ENCODE results near the gene TESMIN. TPM values are rescaled to one million over a fixed set of nuclear protein-coding genes. Genes with fewer than 3 reads are reported as not detected.

The TESMIN gene
- total and polyA plus RNA-seq, 2 of the 4 experiments (the other 2 are of a cell fraction) = 0.90 to 2.2 TPM

DNA sequence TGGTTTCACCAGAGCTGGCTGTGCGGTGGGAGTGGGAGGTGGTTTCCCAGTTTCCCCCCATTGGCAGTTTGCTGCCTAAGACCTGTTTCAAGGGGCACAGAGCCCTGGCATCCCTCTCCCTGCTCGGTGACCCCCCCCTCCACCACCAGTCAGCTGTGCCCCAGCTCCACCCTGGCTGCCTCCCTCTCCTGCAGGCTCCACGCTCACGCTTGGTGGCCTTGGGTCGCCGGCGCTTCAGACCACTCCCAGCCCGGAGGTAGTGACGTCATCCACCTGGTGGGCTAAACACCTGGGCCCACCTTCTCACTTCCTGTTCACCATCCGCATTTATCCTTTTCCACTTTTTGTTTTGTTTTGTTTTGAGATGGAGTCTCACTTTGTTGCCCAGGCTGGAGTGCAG lies 59.2 kb downstream of the TESMIN start:
- Histone ChIP-seq H3K9me3 (ENCODE audit: control insufficient read depth, insufficient read depth, low read length) (peaks cover 5% of the 10 kb centered on the region), H2AK5ac (ENCODE audit: low read depth, low read length) (no peak overlapping the region), H3K56ac (ENCODE audit: extremely low read depth, insufficient read depth, low read length) (no peak overlapping the region), H3K9ac (ENCODE audit: low read depth, low read length) (no peak overlapping the region), H3K9me1 (ENCODE audit: insufficient read depth, low read length) (no peaks in the 10 kb centered on the region), H3K23ac (ENCODE audit: low read depth, low read length) (no peak overlapping the region), H2AFZ (replicated peaks; ENCODE audit: low read length, poor library complexity) (no peak overlapping the region), H3K18ac (ENCODE audit: low read depth, low read length) (no peak overlapping the region), H3K4ac (ENCODE audit: low read depth, low read length) (no peak overlapping the region), H3K4me1 (ENCODE audit: control insufficient read depth, insufficient read depth, low read length) (no peaks in the 10 kb centered on the region), H4K8ac (ENCODE audit: low read depth in 2 of 2, low read length in 2 of 2) (no peak overlapping the region), H2BK15ac (ENCODE audit: low read depth, low read length) (no peak overlapping the region), H2AK9ac (replicated peaks; ENCODE audit: low read depth, low read length, poor library complexity) (no peak overlapping the region), H2BK5ac (ENCODE audit: low read depth, low read length, poor library complexity, severe bottlenecking) (no peak overlapping the region), H4K20me1 (ENCODE audit: insufficient read depth, low read length) (no peaks in the 10 kb centered on the region), H3K4me2 (ENCODE audit: low read depth, low read length) (no peak overlapping the region), H3K14ac (replicated peaks; ENCODE audit: low read depth, low read length) (no peak overlapping the region), H3K36me3 (ENCODE audit: control insufficient read depth, insufficient read depth, low read length) (no peaks in the 10 kb centered on the region), H3K27ac (ENCODE audit: insufficient read depth, low read length) (no peak overlapping the region), H4K91ac (ENCODE audit: insufficient read depth, low read depth, low read length) (no peak overlapping the region), H3K4me3 (ENCODE audit: insufficient read depth, low read depth, low read length) (no peak overlapping the region), H4K5ac (ENCODE audit: low read depth, low read length) (no peak overlapping the region), H3K27me3 (ENCODE audit: control insufficient read depth, insufficient read depth, low read length) (peaks cover 41% of the 10 kb centered on the region), H2BK120ac (ENCODE audit: low read depth, low read length) (no peak overlapping the region), H2BK20ac (ENCODE audit: low read depth, low read length) (no peak overlapping the region), H3K79me1 (ENCODE audit: low read depth in 1 of 2, low read length in 2 of 2) (no peaks in the 10 kb centered on the region)
- dilution Hi-C loops (cut with HindIII; ENCODE audit: low sequenced_read_pairs, unreplicated experiment) (no loop called here), intact Hi-C loops (cut with micrococcal nuclease) (no loop called here), in situ Hi-C loops (cut with MboI; ENCODE audit: low sequenced_read_pairs) (no loop called here)
- no TSS peak for BruUV-seq (replicated peaks)
- ChIA-PET POLR2A (ENCODE audit: unreplicated experiment) (no interaction called here), CTCF (no interaction called here)
- DNase-seq (no peak), ATAC-seq (ENCODE audit: low read depth) (no peak)
- TF ChIP-seq RCOR1 (IDR thresholded peaks at IDR 0.05; ENCODE audit: insufficient replicate concordance, low read length) = no peak
- TF ChIP-seq MAZ (IDR thresholded peaks at IDR 0.05; ENCODE audit: borderline replicate concordance, low read depth, low read length) = no peak
- TF ChIP-seq MXI1 (IDR thresholded peaks at IDR 0.05; ENCODE audit: borderline replicate concordance, low read depth, low read length) = no peak
- no peak for TF ChIP-seq NFE2L2 (IDR thresholded peaks at IDR 0.05; ENCODE audit: low read depth, low read length)
- TF ChIP-seq CTCF (conservative IDR thresholded peaks at IDR 0.05; ENCODE audit: low read depth, low read length) = no peak
- TF ChIP-seq MAFK (IDR thresholded peaks at IDR 0.05; ENCODE audit: low read depth, low read length) = no peak
- TF ChIP-seq ELK1 (IDR thresholded peaks at IDR 0.05; ENCODE audit: borderline replicate concordance, low read depth, low read length) = no peak
- no peak for TF ChIP-seq RFX5 (IDR thresholded peaks at IDR 0.05; ENCODE audit: low read depth, low read length)
- no peak for TF ChIP-seq RAD21 (IDR thresholded peaks at IDR 0.05; ENCODE audit: low read length)
- no peak for TF ChIP-seq POLR2A (IDR thresholded peaks at IDR 0.05; ENCODE audit: low read depth, low read length)
- no peak for TF ChIP-seq CHD1 (IDR thresholded peaks at IDR 0.05; ENCODE audit: low read depth, low read length)
- TF ChIP-seq CEBPB (IDR thresholded peaks at IDR 0.05; ENCODE audit: low read depth, low read length) = no peak
- TF ChIP-seq FOS (IDR thresholded peaks at IDR 0.05; ENCODE audit: low read depth, low read length) = no peak
- TF ChIP-seq BHLHE40 (IDR thresholded peaks at IDR 0.05; ENCODE audit: low read depth, low read length) = no peak
- no peak for TF ChIP-seq SMC3 (IDR thresholded peaks at IDR 0.05; ENCODE audit: low read depth, low read length)
- TF ChIP-seq USF2 (IDR thresholded peaks at IDR 0.05; ENCODE audit: low read depth, low read length) = no peak
- 80% methylated on average over 2 of the region's 10 CpGs; no CpG with 5 or more reads in 1 of the 2 experiments for WGBS, 2 experiments (ENCODE audit: extremely low coverage in 2 of 2, insufficient read length in 1 of 2)

All from IMR-90 (cell line).